ENCODE results near the gene ZFPM1. TPM values are rescaled to one million over a fixed set of nuclear protein-coding genes. Genes with fewer than 3 reads are reported as not detected.

Gene ZFPM1
- total RNA-seq, 2 donors from 2014 or later, result 4.1 to 21.5 TPM

GRCh38 chr16:88486398-88487123 lies 33.5 kb downstream of the ZFPM1 start:
- no peak for TF ChIP-seq POLR2AphosphoS5 (IDR thresholded peaks at IDR 0.05)
- no peaks in the 10 kb centered on the region for H3K4me1 ChIP-seq (replicated peaks)
- H3K4me3 ChIP-seq, result no peak overlapping the region
- DNase-seq (ENCODE audit: low spot score), result no peak
- no peaks in the 10 kb centered on the region for H3K9me3 ChIP-seq
- intact Hi-C loops (cut with DNase I), result no loop called here
- no peaks in the 10 kb centered on the region for H3K36me3 ChIP-seq
- WGBS, result 93% methylated on average over 6 of the region's 6 CpGs
- no peaks in the 10 kb centered on the region for H3K27me3 ChIP-seq (replicated peaks; ENCODE audit: insufficient read depth)
- no peak overlapping the region for H3K27ac ChIP-seq

DNA sequence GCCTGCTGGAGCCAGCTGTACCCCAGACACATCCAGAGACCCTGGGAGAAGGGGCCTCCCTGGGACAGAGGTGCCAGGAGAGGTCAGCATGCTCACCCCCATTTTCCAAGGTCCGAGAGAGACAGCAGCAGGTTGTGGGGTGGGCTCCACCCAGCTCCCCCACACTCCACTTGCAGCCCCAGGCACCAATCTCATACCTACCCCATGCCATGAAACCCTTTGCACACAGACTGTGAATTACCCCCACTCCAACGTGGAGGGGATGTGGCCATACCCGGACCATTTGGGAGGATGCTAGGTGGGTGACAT lies 34.0 kb downstream of the ZFPM1 start:
- H3K27me3 ChIP-seq (replicated peaks; ENCODE audit: insufficient read depth), result no peaks in the 10 kb centered on the region
- DNase-seq (ENCODE audit: low spot score), result no peak
- H3K4me3 ChIP-seq, result no peak overlapping the region
- no peaks in the 10 kb centered on the region for H3K36me3 ChIP-seq
- no peaks in the 10 kb centered on the region for H3K9me3 ChIP-seq
- TF ChIP-seq POLR2AphosphoS5 (IDR thresholded peaks at IDR 0.05), result no peak
- TF ChIP-seq POLR2A (IDR thresholded peaks at IDR 0.05), result no peak
- no peak for TF ChIP-seq CTCF (IDR thresholded peaks at IDR 0.05)
- no peaks in the 10 kb centered on the region for H3K4me1 ChIP-seq (replicated peaks)
- WGBS, result 92% methylated on average over 3 of the region's 3 CpGs
- H3K27ac ChIP-seq, result no peak overlapping the region
- intact Hi-C loops (cut with DNase I), result no loop called here

GRCh38 chr16:88487920-88488851 lies 35.1 kb downstream of the ZFPM1 start:
- H3K4me1 ChIP-seq (replicated peaks), result no peaks in the 10 kb centered on the region
- no peaks in the 10 kb centered on the region for H3K9me3 ChIP-seq
- no peaks in the 10 kb centered on the region for H3K27me3 ChIP-seq (replicated peaks; ENCODE audit: insufficient read depth)
- intact Hi-C loops (cut with DNase I), result no loop called here
- no peaks in the 10 kb centered on the region for H3K36me3 ChIP-seq
- DNase-seq (ENCODE audit: low spot score), result no peak
- no peak overlapping the region for H3K27ac ChIP-seq
- TF ChIP-seq CTCF (IDR thresholded peaks at IDR 0.05) (no peak), POLR2AphosphoS5 (IDR thresholded peaks at IDR 0.05) (no peak), POLR2A (IDR thresholded peaks at IDR 0.05) (no peak)
- 80% methylated on average over 54 of the region's 54 CpGs for WGBS
- no peak overlapping the region for H3K4me3 ChIP-seq

DNA sequence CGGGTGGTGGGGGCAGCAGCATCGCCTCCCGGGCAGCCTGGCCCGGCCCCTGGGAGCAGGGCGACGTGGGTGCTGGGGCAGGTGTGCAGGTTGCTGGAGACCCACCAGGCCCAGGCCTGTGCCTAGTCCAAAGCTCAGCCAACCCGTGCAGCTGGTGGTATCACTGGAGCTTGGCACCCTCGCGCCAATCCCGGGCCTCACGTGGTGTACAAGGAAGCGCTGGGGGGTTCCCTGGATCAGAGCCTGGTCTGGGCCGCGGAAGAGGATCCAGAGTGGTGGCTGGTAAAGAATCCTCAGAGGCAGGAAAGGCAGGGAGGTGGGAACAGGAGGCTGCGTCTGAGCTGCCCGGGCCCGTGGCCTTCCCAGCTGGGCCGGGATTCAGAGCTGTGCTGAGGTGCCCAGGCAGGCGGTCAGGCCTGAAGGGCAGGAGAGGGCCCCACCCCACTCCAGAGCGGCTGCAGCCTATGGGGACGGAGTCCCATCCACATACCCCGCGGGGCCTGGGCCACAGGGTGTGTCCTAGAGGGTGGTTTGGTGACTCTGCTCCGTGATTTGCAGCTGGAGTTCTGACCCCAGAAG lies 36.2 kb downstream of the ZFPM1 start:
- H3K36me3 ChIP-seq, result no peaks in the 10 kb centered on the region
- no peaks in the 10 kb centered on the region for H3K27me3 ChIP-seq (replicated peaks; ENCODE audit: insufficient read depth)
- no peak for DNase-seq (ENCODE audit: low spot score)
- intact Hi-C loops (cut with DNase I), result no loop called here
- no peak overlapping the region for H3K4me3 ChIP-seq
- 65% methylated on average over 24 of the region's 24 CpGs for WGBS
- H3K27ac ChIP-seq, result no peak overlapping the region
- no peaks in the 10 kb centered on the region for H3K9me3 ChIP-seq
- H3K4me1 ChIP-seq (replicated peaks), result no peaks in the 10 kb centered on the region
- TF ChIP-seq CTCF (IDR thresholded peaks at IDR 0.05) (no peak), POLR2A (IDR thresholded peaks at IDR 0.05) (no peak), POLR2AphosphoS5 (IDR thresholded peaks at IDR 0.05) (no peak)

GRCh38 chr16:88491001-88491559 lies 38.0 kb downstream of the ZFPM1 start:
- no peaks in the 10 kb centered on the region for H3K36me3 ChIP-seq
- no peaks in the 10 kb centered on the region for H3K4me1 ChIP-seq (replicated peaks)
- H3K27ac ChIP-seq, result no peak overlapping the region
- no peaks in the 10 kb centered on the region for H3K27me3 ChIP-seq (replicated peaks; ENCODE audit: insufficient read depth)
- 95% methylated on average over 16 of the region's 26 CpGs for WGBS
- no peak for DNase-seq (ENCODE audit: low spot score)
- no peak for TF ChIP-seq POLR2AphosphoS5 (IDR thresholded peaks at IDR 0.05)
- TF ChIP-seq POLR2A (IDR thresholded peaks at IDR 0.05), result no peak
- no peak for TF ChIP-seq CTCF (IDR thresholded peaks at IDR 0.05)
- intact Hi-C loops (cut with DNase I), result no loop called here
- no peaks in the 10 kb centered on the region for H3K9me3 ChIP-seq
- no peak overlapping the region for H3K4me3 ChIP-seq

Data from prostate gland (tissue), 2 donors.